AG09319 (cell line): Measurements from ENCODE around the gene TRIP10.
"Not testable (repeated sequence)": the region's sequence is repeated elsewhere in the genome, so short reads cannot be mapped to it uniquely, and the experiment has no call there.

Experiments
- DNase-seq: peaks from one replicate; pipeline ENCODE4 v3.0.0-alpha.2; 2010; ENCODE audit warnings: low read depth; ENCODE audit errors: extremely low read depth
- CTCF ChIP-seq: IDR thresholded peaks from 2 replicates; pipeline ENCODE4 v1.5.1; 2011; ENCODE audit warnings: low read depth, mild to moderate bottlenecking, inconsistent platforms, low read length, moderate library complexity

TRIP10 gene

GRCh38 chr19:6739883-6740588 lies 556 bp downstream of the TRIP10 start:
- no peak for DNase-seq

GRCh38 chr19:6740589-6741343 lies 1.3 kb downstream of the TRIP10 start:
- TF ChIP-seq CTCF = no peak
- no peak for DNase-seq

More at GRCh38 chr19:6739883-6740588, 556 bp downstream of the TRIP10 start:
- no peak for TF ChIP-seq CTCF

GRCh38 chr19:6743066-6743465 lies 3.6 kb downstream of the TRIP10 start:
- no peak for DNase-seq
- no peak for TF ChIP-seq CTCF

GRCh38 chr19:6743714-6744380 lies 4.4 kb downstream of the TRIP10 start:
- no peak for TF ChIP-seq CTCF
- no peak for DNase-seq

GRCh38 chr19:6744381-6745301 lies 5.2 kb downstream of the TRIP10 start:
- DNase-seq = peak; percentile 68
- TF ChIP-seq CTCF = no peak

- DNase-seq = no peak
- no peak for TF ChIP-seq CTCF
These were observed 6.5 kb downstream of the TRIP10 start for GRCh38 chr19:6745965-6746364.

GRCh38 chr19:6748543-6748942 lies 9.1 kb downstream of the TRIP10 start:
- DNase-seq = not testable (repeated sequence)
